ENCODE data around the gene TMEM63B.

Gene TMEM63B

GRCh38 chr6:44145839-44146238, 18.5 kb downstream of the TMEM63B start:
- no peak for DNase-seq

GRCh38 chr6:44146685-44147084, 19.3 kb downstream of the TMEM63B start:
- DNase-seq: no peak

- no peak for DNase-seq
These were observed 19.9 kb downstream of the TMEM63B start for GRCh38 chr6:44147256-44147655.

- DNase-seq: no peak
These were observed 21.0 kb downstream of the TMEM63B start for GRCh38 chr6:44148306-44148705.

GRCh38 chr6:44149369-44150012, 22.1 kb downstream of the TMEM63B start:
- DNase-seq: no peak

- no peak for DNase-seq
These were observed 23.1 kb downstream of the TMEM63B start for GRCh38 chr6:44150317-44150917.

- no peak for DNase-seq
These were observed 24.2 kb downstream of the TMEM63B start for GRCh38 chr6:44151348-44152108.

GRCh38 chr6:44152109-44152461, 24.7 kb downstream of the TMEM63B start:
- DNase-seq: no peak

- DNase-seq: no peak
These were observed 25.2 kb downstream of the TMEM63B start for GRCh38 chr6:44152533-44152932.

- no peak for DNase-seq
These were observed 26.7 kb downstream of the TMEM63B start for GRCh38 chr6:44154067-44154466.

GRCh38 chr6:44156494-44157151, 29.3 kb downstream of the TMEM63B start:
- DNase-seq: no peak

GRCh38 chr6:44157152-44157521, 29.8 kb downstream of the TMEM63B start:
- no peak for DNase-seq

GRCh38 chr6:44158770-44159228, 31.4 kb downstream of the TMEM63B start, which contains the start of gene CAPN11:
TSS of gene CAPN11 (plus strand) at chr6:44158820. CDS start at chr6:44158849, 29 bp downstream.
- DNase-seq: no peak

GRCh38 chr6:44161997-44162338, 34.6 kb downstream of the TMEM63B start:
- no peak for DNase-seq

- no peak for DNase-seq
These were observed 35.7 kb downstream of the TMEM63B start for GRCh38 chr6:44162876-44163625.

GRCh38 chr6:44166116-44166515, 38.8 kb downstream of the TMEM63B start:
- DNase-seq: no peak

GRCh38 chr6:44166591-44167184, 39.3 kb downstream of the TMEM63B start:
- DNase-seq: no peak

- DNase-seq: no peak
These were observed 40.2 kb downstream of the TMEM63B start for GRCh38 chr6:44167567-44167966.

GRCh38 chr6:44169154-44169553, 41.8 kb downstream of the TMEM63B start:
- DNase-seq: no peak

GRCh38 chr6:44169886-44170570, 42.7 kb downstream of the TMEM63B start:
- no peak for DNase-seq

GRCh38 chr6:44171899-44172546, 44.7 kb downstream of the TMEM63B start:
- no peak for DNase-seq

Measured in NCI-H1417 treated with DMSO at 0.1 percent for 48 hours (cell line).